Measurements from ENCODE around the gene DRP2. TPM values are rescaled to one million over a fixed set of nuclear protein-coding genes. Genes with fewer than 3 reads are reported as not detected.

DRP2 gene
- polyA plus RNA-seq, 1 donor from 2014 or later = 10.0 TPM

DNA sequence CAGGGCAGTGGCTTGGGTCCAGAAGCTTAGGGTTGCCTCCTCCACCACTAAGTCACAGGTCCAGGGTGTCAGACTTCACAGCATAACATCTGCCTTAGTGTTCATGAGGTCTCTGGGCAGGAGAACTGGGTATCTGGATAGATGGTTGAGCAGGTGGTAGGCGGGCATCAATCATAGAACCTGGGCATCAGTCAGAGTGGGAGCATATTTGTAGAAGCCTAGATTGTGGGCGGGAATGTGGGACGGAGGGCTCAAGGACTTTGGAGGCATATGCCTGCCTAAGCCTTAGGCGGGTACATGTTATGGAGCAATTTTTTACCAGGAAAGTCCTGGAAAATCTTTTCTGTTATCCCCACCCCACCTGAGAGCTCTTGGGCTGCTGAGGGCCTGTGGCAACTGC is 43.0 kb downstream of the DRP2 start:
- Histone ChIP-seq H3K27me3 (ENCODE audit: insufficient read depth, low read depth, low read length) (no peaks in the 10 kb centered on the region), H3K79me2 (replicated peaks; ENCODE audit: insufficient read depth, low read length) (no peaks in the 10 kb centered on the region), H3K36me3 (ENCODE audit: insufficient read depth, low read length) (no peaks in the 10 kb centered on the region), H3K9ac (ENCODE audit: low read length) (no peak overlapping the region), H3K9me2 (ENCODE audit: insufficient read depth, low read length) (no peaks in the 10 kb centered on the region), H3K27ac (ENCODE audit: low read length) (no peak overlapping the region), H3K9me3 (ENCODE audit: low read length) (no peaks in the 10 kb centered on the region), H4K20me1 (ENCODE audit: insufficient read depth) (no peaks in the 10 kb centered on the region), H2AFZ (ENCODE audit: low read depth, low read length) (no peak overlapping the region), H3K4me3 (ENCODE audit: low read length) (no peak overlapping the region), H3K4me2 (ENCODE audit: low read length) (no peak overlapping the region), H3F3A (ENCODE audit: insufficient read depth, low read length, poor library complexity, severe bottlenecking) (no peaks in the 10 kb centered on the region)
- TF ChIP-seq EP300 (conservative IDR thresholded peaks at IDR 0.05; ENCODE audit: poor library complexity, severe bottlenecking) = no peak
- TF ChIP-seq, protein P1, sequence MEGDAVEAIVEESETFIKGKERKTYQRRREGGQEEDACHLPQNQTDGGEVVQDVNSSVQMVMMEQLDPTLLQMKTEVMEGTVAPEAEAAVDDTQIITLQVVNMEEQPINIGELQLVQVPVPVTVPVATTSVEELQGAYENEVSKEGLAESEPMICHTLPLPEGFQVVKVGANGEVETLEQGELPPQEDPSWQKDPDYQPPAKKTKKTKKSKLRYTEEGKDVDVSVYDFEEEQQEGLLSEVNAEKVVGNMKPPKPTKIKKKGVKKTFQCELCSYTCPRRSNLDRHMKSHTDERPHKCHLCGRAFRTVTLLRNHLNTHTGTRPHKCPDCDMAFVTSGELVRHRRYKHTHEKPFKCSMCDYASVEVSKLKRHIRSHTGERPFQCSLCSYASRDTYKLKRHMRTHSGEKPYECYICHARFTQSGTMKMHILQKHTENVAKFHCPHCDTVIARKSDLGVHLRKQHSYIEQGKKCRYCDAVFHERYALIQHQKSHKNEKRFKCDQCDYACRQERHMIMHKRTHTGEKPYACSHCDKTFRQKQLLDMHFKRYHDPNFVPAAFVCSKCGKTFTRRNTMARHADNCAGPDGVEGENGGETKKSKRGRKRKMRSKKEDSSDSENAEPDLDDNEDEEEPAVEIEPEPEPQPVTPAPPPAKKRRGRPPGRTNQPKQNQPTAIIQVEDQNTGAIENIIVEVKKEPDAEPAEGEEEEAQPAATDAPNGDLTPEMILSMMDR (IDR thresholded peaks at IDR 0.05; ENCODE audit: poor library complexity, severe bottlenecking) = no peak
- no peak for TF ChIP-seq SMC3 (conservative IDR thresholded peaks at IDR 0.05; ENCODE audit: poor library complexity)
- TF ChIP-seq RAD21 (conservative IDR thresholded peaks at IDR 0.05) = no peak
- TF ChIP-seq MXI1 (conservative IDR thresholded peaks at IDR 0.05; ENCODE audit: poor library complexity, severe bottlenecking) = no peak
- no peak for TF ChIP-seq POLR2AphosphoS5 (IDR thresholded peaks at IDR 0.05)
- no peak for TF ChIP-seq TAF1 (IDR thresholded peaks at IDR 0.05; ENCODE audit: low read depth)
- TF ChIP-seq, protein P2, sequence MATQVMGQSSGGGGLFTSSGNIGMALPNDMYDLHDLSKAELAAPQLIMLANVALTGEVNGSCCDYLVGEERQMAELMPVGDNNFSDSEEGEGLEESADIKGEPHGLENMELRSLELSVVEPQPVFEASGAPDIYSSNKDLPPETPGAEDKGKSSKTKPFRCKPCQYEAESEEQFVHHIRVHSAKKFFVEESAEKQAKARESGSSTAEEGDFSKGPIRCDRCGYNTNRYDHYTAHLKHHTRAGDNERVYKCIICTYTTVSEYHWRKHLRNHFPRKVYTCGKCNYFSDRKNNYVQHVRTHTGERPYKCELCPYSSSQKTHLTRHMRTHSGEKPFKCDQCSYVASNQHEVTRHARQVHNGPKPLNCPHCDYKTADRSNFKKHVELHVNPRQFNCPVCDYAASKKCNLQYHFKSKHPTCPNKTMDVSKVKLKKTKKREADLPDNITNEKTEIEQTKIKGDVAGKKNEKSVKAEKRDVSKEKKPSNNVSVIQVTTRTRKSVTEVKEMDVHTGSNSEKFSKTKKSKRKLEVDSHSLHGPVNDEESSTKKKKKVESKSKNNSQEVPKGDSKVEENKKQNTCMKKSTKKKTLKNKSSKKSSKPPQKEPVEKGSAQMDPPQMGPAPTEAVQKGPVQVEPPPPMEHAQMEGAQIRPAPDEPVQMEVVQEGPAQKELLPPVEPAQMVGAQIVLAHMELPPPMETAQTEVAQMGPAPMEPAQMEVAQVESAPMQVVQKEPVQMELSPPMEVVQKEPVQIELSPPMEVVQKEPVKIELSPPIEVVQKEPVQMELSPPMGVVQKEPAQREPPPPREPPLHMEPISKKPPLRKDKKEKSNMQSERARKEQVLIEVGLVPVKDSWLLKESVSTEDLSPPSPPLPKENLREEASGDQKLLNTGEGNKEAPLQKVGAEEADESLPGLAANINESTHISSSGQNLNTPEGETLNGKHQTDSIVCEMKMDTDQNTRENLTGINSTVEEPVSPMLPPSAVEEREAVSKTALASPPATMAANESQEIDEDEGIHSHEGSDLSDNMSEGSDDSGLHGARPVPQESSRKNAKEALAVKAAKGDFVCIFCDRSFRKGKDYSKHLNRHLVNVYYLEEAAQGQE (IDR thresholded peaks at IDR 0.05; ENCODE audit: borderline replicate concordance) = no peak
- TF ChIP-seq EZH2 (IDR thresholded peaks at IDR 0.05; ENCODE audit: borderline replicate concordance, insufficient read depth, low read length, poor library complexity, severe bottlenecking) = no peak

DNA sequence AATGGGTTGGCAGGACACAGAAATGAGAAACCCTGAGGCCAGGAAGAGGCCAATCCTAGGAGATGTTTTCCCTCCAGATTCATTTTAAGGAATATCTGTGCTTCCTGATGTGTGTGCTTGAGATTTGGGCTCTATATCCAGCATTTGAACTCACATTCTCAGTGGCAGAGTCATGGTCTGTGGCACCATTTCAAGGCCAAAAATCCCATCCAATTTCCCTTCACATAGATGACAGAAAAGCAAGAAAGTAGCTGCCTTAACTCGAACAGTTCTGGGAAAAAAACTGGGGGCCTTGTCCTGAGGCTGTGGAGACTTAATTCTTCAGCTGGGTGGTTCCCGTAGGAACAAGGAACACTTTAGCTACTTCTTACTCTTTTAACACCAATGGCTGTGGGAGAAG is 44.2 kb downstream of the DRP2 start:
- no peak for TF ChIP-seq SMC3 (conservative IDR thresholded peaks at IDR 0.05; ENCODE audit: poor library complexity)
- no peak for TF ChIP-seq EZH2 (IDR thresholded peaks at IDR 0.05; ENCODE audit: borderline replicate concordance, insufficient read depth, low read length, poor library complexity, severe bottlenecking)
- TF ChIP-seq RAD21 (conservative IDR thresholded peaks at IDR 0.05) = no peak
- TF ChIP-seq EP300 (conservative IDR thresholded peaks at IDR 0.05; ENCODE audit: poor library complexity, severe bottlenecking) = no peak
- TF ChIP-seq POLR2AphosphoS5 (IDR thresholded peaks at IDR 0.05) = no peak
- no peak for TF ChIP-seq MXI1 (conservative IDR thresholded peaks at IDR 0.05; ENCODE audit: poor library complexity, severe bottlenecking)
- no peak for TF ChIP-seq TAF1 (IDR thresholded peaks at IDR 0.05; ENCODE audit: low read depth)
- TF ChIP-seq, protein P2 (IDR thresholded peaks at IDR 0.05; ENCODE audit: borderline replicate concordance) = no peak
- TF ChIP-seq, protein P1 (IDR thresholded peaks at IDR 0.05; ENCODE audit: poor library complexity, severe bottlenecking) = no peak
- no peaks in the 10 kb centered on the region for H4K20me1 ChIP-seq (ENCODE audit: insufficient read depth)
- H3K9ac ChIP-seq (ENCODE audit: low read length) = no peak overlapping the region
- no peaks in the 10 kb centered on the region for H3K79me2 ChIP-seq (replicated peaks; ENCODE audit: insufficient read depth, low read length)
- no peak overlapping the region for H3K4me2 ChIP-seq (ENCODE audit: low read length)
- H3K36me3 ChIP-seq (ENCODE audit: insufficient read depth, low read length) = no peaks in the 10 kb centered on the region
- H3K27ac ChIP-seq (ENCODE audit: low read length) = no peak overlapping the region
- no peak overlapping the region for H2AFZ ChIP-seq (ENCODE audit: low read depth, low read length)
- H3K27me3 ChIP-seq (ENCODE audit: insufficient read depth, low read depth, low read length) = no peaks in the 10 kb centered on the region
- no peaks in the 10 kb centered on the region for H3F3A ChIP-seq (ENCODE audit: insufficient read depth, low read length, poor library complexity, severe bottlenecking)
- no peaks in the 10 kb centered on the region for H3K9me2 ChIP-seq (ENCODE audit: insufficient read depth, low read length)
- no peaks in the 10 kb centered on the region for H3K9me3 ChIP-seq (ENCODE audit: low read length)
- H3K4me3 ChIP-seq (ENCODE audit: low read length) = no peak overlapping the region
